Superior temporal gyrus (tissue), 1 donor: Measurements from ENCODE around the gene SLC9A2.
A peak's percentile ranks its signal among the peaks of the same experiment; 100 is the strongest.

Experiments used
- DNase-seq: peaks from one replicate; pipeline ENCODE4 v3.0.0-alpha.2; 2016; ENCODE audit errors: extremely low spot score

The SLC9A2 gene, protein sequence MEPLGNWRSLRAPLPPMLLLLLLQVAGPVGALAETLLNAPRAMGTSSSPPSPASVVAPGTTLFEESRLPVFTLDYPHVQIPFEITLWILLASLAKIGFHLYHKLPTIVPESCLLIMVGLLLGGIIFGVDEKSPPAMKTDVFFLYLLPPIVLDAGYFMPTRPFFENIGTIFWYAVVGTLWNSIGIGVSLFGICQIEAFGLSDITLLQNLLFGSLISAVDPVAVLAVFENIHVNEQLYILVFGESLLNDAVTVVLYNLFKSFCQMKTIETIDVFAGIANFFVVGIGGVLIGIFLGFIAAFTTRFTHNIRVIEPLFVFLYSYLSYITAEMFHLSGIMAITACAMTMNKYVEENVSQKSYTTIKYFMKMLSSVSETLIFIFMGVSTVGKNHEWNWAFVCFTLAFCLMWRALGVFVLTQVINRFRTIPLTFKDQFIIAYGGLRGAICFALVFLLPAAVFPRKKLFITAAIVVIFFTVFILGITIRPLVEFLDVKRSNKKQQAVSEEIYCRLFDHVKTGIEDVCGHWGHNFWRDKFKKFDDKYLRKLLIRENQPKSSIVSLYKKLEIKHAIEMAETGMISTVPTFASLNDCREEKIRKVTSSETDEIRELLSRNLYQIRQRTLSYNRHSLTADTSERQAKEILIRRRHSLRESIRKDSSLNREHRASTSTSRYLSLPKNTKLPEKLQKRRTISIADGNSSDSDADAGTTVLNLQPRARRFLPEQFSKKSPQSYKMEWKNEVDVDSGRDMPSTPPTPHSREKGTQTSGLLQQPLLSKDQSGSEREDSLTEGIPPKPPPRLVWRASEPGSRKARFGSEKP

DNA sequence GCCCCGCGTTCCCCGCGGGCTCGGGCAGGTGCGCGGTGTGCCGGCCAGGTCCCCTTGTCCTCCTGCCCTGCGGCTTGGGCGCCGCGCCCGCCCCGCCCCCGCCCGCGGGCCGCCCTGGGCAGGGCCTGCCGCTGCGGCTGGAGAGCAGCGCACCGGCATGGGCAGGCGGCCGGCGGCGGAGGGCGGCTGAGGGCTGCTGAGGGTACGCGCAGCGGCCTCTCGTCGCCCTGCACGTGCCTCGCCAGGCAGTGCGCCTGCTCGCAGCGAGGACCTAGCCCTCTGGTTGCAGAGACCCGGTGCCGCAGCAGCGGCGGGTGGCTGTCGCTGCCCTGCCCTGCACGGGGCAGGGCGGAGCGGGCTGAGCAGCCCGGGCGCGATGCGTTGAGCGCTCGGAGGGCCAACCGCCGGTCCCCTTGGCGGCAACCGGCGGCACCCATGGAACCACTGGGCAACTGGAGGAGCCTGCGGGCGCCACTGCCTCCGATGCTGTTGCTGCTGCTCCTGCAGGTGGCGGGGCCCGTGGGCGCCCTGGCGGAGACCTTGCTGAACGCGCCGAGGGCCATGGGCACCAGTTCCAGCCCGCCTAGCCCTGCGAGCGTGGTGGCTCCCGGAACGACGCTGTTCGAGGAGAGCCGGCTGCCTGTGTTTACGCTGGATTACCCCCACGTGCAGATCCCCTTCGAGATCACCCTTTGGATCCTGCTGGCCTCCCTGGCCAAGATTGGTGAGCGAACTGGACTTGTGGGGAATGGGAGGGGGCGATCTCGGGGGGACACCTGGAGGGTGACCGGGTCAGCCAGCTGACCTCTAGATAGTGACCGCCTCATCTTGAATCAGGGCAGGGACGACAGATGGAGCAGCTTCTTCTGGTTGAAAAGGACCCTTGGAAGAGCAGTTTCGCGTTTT, at the start of gene SLC9A2:
SLC9A2 (plus strand) TSS at position 140 of the 906 bp plus-strand sequence; CDS start at position 436, 296 bp downstream.
- DNase-seq: no peak

DNA sequence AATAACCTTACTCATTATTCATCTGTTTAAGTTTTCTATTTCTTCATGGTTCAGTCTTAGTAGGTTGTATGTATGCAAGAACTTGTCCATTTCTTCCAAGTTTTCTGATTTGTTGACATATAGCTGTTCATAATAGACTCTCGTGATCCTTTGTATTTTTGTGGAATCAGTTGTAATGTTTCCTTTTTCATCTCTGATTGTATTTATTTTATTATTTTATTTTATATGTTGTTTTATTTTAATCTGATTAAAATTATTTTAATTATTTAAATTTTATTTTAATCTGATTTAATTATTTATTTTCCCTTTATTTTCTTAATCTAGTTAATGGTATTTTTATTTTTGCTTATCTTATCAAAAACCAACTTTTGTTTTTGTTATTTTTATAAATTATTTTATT, 43.5 kb upstream of the SLC9A2 start:
- no peak for DNase-seq

DNA sequence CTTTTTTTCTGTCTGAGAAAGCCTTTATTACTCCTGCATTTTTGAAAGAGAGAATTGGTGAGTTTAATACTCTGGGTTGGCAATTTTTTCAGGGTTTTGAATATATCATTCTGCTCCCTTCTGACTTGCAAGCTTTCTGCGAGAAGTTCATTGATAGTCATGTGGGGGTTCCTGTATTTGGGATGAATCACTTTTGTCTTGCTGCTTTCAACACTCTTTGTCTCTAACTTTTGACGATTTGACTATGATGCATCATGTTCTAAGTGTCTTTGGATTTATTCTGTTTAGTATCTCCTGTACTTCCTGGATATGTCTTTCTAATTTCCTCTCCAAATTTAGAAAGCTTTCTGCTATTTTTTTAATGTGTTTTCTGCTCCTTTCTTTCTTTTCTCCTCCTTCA, 41.0 kb upstream of the SLC9A2 start:
- DNase-seq: no peak

DNA sequence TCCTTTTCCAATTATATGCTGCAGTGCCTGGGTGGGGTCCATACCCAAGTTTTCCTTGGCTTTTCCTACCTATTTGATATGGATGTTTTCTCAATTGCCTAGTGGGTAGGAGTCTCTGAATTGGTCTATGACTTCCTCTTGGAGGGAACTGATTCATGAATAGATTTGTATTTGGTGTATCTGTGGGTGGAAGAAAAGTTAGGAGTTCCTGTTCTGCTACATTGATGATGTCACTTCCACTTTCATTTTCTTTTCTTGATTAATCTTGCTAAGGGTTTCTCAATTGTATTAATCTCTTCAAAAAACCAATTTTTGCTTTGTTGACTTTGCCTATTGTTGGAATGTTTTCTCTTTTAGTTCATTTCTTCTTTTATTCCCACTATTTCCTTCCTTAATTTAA, 37.4 kb upstream of the SLC9A2 start:
- no peak for DNase-seq

DNA sequence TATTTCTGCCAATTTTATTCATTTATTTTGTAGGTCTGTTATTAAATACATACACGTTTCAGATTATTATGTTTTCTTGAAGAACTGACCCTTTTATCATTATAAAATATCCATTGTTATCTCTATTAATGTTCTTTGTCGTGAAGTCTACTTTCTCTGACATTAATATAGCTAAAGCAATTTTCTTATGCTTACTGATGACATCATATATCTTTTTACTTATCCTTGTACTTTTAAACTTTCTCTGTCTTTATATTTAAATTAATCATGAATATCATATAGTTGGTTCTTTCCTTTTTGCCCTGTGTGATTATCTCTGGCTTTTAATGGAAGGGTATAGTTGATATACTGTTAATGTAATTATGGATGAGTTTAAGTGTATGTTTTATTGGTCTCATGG, 36.5 kb upstream of the SLC9A2 start:
- no peak for DNase-seq

DNA sequence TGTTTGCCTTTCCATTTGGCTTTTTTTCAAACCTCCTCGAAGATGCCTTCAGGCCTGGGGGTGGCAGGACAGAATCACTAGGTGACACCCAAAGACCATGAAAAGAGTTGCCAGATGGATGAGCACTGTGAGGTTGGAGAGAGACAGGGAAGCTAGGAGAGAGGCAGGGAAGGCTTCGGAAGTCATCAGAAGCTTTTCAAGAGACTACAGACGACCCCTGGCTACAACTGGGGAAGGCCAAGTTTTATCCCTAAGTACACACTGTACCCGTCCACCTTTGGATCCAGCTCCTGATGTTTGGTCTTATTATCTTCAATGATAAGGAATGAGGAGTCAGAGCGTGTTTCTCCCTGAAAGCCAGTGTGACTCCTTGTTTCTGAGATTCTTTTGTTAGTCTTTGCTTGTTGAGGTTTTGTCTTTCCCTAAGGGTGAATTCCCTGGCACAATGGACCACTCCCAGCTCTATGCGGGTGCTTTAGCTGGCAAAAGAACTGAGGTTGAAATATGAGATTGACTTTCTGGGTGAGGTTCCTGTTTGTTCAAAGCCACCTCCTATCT, 33.4 kb upstream of the SLC9A2 start:
- no peak for DNase-seq

DNA sequence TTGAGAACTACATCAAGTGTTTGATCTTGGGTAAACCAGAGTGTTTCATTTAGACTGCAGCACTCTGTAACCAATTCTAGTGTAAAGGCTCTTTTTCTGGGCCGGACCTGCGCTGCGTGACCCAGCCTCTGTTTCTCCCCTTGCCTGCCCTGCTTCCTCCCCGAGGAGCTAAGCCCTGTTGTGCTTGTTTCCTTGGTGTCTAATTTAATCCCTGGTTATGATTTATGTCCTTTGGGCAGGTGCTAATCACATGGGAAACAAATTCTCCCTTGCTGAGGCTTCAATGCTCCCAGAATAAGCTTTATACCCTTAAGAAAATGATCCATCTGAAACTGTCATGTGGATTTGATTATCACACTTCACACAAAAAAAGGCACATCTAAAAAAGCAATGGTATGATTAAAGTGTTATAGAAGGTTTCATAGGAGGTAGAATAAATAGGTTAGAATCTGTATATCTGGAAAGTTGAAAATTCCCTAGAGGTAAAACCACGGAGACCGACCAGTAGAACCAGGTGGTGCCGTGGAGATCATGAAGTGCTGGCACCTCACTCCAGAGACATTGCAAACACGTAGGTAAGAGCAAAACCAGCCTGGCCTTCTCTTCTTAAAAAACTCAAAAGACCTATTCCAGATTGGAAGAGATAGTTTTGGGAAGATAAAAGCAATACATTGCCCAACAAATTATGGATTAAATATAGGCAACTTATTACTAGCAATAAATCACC, 31.0 kb upstream of the SLC9A2 start:
- no peak for DNase-seq

DNA sequence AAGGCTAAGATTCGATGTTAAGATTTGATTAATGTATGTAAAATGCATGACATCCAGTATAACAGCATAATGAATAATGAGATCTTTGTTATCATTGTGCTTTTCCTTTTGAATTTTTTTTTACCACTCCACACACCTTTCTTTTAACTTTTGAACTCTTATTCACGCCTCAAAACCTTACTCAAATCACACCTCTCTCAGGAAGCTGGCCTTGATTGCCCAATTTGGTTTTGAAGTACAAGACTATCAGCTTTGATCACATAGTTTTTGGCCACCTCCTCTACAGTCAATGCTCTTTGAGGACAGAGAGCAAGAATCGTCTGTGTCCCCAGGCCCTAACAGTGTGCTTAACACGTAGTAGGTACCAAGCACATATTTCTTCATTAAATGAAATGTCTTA, 29.9 kb upstream of the SLC9A2 start:
- no peak for DNase-seq

DNA sequence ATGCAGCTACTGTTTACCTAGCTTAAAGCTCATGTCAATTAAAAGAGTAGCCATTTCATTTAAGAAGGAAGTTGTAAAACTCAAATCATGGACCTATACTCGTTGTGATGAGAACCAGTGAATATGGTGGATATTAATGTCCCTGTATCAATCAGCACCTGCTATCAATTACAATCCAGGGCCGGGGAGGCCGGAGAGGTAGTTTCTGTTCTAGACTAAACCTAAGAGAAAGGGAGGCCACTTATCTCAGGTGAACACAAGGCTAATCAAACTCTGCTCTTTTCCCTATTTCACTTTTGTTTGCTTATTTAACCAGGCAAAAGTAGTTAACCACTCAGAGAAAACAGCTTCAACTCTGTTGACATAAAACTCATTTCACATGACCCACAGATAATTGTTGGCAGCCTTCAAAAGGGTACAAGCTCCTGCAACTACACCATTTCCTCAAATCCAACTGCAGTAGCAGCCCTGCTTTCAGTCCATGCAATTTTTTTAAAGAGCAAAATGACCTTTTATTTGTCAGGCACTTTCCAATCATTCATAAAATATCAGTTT, 27.8 kb upstream of the SLC9A2 start:
- no peak for DNase-seq

DNA sequence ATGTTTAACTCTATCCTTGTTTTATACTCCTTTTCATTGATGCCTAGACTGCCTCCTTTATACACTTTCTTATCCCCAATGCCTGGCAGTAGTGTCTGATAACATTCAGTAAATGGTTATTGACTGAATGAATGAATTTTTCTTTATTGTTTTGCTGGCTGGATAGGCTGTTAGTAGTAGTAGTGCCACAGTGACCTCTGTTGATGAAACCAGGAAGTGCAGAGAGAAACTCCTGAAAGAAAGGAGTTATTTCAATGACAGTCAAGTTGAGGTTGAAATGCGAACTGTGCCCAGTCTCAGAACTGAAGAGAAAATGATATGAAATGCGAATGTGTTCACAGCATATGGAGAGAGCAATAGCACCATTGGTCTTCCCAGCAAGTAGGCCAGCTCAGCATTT, 26.8 kb upstream of the SLC9A2 start:
- DNase-seq: no peak

DNA sequence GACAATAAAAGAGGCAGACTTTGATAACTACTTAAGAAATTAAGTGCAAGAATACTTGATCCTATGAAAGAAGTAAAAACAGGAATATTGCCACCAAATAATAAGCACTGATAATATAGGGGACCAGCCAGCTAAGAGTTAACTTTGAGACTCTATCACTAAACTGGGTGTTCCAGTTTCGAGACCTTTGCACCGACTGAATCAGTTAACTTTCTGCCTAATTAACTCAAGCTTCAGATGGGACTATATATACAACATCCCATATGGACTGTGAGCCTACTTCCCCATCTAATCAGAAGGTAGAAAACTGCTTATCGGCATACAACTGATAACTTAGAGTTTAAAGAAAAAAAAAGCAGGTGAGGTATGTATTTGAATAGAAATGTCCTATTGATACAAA, 25.8 kb upstream of the SLC9A2 start:
- DNase-seq: no peak

DNA sequence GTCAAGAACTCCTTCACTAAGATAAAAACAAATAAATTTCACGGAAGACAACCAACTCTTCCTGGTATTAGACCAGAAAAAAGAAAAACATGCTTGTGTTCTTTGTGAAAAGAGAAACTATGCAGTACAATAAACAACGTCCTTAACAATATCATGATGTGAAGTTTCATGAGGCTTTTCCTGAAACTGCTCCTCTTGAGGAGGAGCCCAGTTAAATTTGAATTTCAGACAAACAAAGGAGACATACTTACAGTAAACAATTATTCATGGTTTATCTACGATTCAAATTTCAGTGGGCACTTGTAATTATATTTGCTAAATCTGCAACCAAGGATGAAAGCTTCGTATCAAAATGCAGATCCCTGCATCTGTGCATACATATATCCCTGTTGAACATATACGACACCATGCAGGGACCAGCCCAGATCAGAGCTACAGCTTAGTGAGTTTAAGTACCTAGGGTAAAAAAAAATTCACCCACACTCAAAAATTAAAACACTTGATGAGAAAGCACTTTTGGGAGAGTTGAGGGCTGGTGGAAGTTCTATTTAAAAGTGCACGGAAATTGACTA, 24.8 kb upstream of the SLC9A2 start:
- no peak for DNase-seq

DNA sequence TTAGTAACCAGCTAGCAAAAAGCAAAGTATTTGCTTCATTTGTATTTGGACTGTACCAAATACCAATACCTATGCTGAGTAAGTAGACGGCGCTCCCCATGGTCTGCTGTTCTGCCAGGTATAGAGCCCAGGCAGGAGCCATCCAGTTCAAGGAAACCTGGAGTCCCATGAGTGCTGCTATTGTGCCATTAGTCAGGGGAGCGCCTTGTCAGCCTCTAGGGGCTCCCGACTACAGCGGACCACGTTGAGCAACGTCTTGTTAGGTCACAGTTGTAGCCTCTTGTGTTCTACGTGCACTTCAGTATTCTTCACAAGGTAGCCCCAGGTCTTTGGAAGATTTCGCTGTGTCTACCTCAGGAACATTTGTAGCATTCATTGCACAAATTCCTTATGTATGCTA, 21.6 kb upstream of the SLC9A2 start:
- DNase-seq: no peak

DNA sequence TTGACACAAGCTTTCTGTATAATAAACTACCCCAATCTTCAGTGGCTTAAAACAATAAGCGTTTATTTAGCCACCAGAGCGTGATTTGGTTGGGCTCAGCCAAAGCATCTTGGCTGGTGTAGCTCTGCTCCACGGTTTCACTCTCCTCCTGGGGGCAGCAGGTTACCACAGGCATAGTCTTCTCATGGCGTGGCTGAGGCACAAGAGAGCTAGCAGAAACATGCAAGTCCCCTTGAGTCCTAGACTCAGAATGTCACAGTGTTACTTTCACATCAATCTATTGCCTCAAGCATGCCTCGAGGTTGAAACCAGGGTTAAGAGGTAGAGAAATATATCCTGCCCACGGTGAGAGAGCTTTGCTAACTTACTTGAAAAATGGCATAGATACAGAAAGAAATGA, 19.9 kb upstream of the SLC9A2 start:
- no peak for DNase-seq

DNA sequence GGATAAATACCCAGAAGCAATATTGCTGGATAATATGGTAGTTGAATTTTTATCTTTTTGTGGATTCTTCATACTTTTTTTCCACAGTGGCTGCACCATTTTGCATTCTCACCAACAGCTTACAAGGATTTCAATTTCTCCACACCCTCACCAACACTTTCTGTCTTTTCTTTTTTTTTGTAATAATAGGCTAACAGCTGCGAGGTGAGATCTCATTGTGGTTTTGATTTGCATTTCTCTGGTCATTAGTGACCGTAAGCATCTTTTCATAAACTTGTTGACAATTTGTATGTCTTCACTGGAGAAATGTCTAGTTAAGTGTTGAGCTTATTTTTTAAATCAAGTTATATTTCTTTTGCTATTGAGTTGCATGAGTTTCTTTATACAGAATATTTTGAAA, 17.6 kb upstream of the SLC9A2 start:
- DNase-seq: no peak

DNA sequence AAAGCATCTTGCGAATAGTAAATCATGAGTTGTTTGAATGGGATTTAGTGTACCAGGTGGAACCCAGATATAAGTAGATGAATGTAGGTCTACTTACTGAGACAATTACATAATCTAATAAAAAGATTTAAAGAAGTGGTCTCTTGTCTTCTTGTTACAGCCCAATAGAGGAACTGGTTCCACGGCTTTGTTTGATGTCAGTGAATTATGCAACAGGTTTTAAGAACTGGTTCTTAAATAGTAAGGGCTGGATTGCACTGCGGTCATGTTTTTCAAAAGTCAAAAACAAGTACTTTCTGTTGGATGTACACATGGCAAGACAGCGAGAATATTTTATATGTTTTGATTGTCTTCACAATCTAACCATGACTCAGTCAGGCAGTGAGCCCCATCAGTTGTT, 15.4 kb upstream of the SLC9A2 start:
- DNase-seq: no peak

DNA sequence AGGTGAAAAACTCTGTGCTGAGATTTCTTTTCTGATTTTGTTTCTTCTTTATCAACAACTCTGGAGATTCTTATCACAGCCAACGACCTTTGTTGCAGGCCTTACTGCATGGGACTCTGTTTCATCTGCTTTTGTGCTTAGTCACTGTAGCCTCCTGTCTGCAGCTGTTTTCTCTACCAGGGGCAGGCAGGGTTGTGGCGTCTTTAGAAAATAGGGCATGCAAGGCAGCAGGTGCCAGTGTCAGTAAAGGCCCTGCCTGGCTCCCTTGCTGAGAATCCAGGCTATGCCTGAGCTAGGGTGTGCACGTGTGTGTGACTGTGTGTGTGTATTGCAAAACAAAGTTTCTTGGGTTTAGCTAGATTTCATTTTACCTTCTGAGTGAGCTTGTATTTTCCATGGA, 14.6 kb upstream of the SLC9A2 start:
- no peak for DNase-seq

DNA sequence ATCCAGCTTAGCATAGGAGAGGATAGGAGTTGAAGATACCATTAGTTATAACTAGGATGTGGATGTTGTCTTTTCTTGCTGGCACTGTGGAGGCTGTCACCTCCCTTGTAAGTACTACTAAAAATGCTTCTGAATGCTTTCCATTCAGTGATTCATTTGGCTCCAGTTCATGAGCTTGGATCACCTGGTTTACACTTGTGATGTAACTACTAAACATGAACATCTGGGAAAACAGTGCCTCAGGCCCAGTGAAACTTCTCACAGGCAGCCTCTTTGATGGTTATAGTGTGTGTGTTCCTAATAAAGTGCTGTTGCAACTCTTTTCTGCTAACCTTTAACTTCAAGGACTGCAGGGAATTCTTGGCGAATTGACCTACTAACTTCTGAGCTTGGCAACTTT, 13.0 kb upstream of the SLC9A2 start:
- no peak for DNase-seq

DNA sequence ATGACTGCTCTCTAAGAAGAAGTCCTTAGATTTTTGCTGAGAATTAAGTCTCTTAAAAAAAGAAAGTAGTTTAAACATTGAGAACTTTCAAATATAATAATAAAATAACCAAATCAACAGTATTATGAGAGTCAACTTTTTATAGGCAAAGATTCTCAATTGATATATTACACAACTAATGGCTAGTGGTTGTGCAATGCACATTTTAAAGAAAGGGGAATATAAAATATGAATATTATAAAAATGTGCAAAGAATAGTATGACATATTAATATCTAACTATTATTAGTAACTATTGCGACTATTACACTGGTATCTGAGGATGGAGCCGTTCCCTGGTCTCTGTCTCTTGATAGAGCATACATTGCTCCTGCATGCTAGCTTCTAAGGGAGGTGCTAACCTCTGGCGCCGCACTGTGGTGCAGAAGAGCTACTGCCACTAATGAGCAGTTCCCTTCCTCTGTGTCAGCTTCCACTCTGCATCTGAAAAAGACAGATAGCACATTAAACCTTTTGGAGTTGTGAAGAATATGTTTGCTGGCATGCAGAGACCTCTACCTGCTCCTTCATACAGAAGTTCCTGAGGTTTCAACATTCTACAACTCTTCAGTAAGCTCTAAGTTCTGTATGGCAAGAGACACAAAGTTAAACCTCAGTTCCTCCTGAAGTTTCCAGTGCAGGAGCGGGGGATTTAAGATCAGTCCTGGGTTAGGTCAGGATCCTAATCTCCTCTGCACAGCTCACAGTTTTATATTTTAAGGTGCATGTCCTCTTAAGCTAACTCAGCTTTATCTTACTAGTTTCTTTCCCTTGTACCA, 3.5 kb upstream of the SLC9A2 start:
- peak; percentile 66 for DNase-seq
